ENCODE measurements around the gene SLC28A1. TPM values are rescaled to one million over a fixed set of nuclear protein-coding genes. Genes with fewer than 3 reads are reported as not detected.

The SLC28A1 gene
- total and polyA plus RNA-seq, 7 experiments from 2014 or later = not detected

GRCh38 chr15:84881520-84881830 is 3.0 kb upstream of the SLC28A1 start:
- Histone ChIP-seq H3K9me3 (ENCODE audit: control insufficient read depth in 2 of 3, low read length in 3 of 3) (no peaks in the 10 kb centered on the region), H3K4me1 (ENCODE audit: control insufficient read depth in 2 of 2, insufficient read depth in 2 of 2, low read length in 2 of 2) (no peaks in the 10 kb centered on the region), H3K36me3 (ENCODE audit: control insufficient read depth in 2 of 3, insufficient read depth in 3 of 3, low read length in 3 of 3) (no peaks in the 10 kb centered on the region), H3K27me3 (ENCODE audit: control insufficient read depth in 2 of 2, insufficient read depth in 2 of 2, low read length in 2 of 2) (no peaks in the 10 kb centered on the region), H3K4me3 (ENCODE audit: low read length) (no peak overlapping the region), H3K27ac (ENCODE audit: low read depth, low read length) (no peak overlapping the region)
- no peak for ATAC-seq
- H3K9me3 Mint-ChIP-seq = no peaks in the 10 kb centered on the region
- DNase-seq = no peak
- intact Hi-C loops (cut with micrococcal nuclease) = no loop called here
- POLR2A ChIA-PET = no interaction called here
- no peaks in the 10 kb centered on the region for H3K36me3 Mint-ChIP-seq
- no peak overlapping the region for H3K27ac Mint-ChIP-seq
- peaks cover 0 to 2% (median 0%) of the 10 kb centered on the region in 7 donors for H3K4me1 Mint-ChIP-seq
- CTCF ChIA-PET = interaction anchor here (1.0 to 1.3 kb wide), 3 partner anchors 227 to 294 kb away, joined by 4 to 5 read pairs (median 4); partner anchors contain the start of gene WDR73
- H3K4me3 Mint-ChIP-seq = no peak overlapping the region
- peaks cover 0 to 10% (median 0%) of the 10 kb centered on the region in 5 donors for H3K27me3 Mint-ChIP-seq

GRCh38 chr15:84883466-84883865 is 996 bp upstream of the SLC28A1 start:
- no peaks in the 10 kb centered on the region for H3K36me3 ChIP-seq (ENCODE audit: control insufficient read depth in 2 of 3, insufficient read depth in 3 of 3, low read length in 3 of 3)
- H3K9me3 ChIP-seq (ENCODE audit: control insufficient read depth in 2 of 3, low read length in 3 of 3) = no peaks in the 10 kb centered on the region
- Mint-ChIP-seq H3K36me3 (no peaks in the 10 kb centered on the region), H3K27ac (no peak overlapping the region), H3K4me3 (no peak overlapping the region), H3K9me3 (no peaks in the 10 kb centered on the region), H3K27me3 (peaks cover 0 to 10% (median 0%) of the 10 kb centered on the region in 5 donors), H3K4me1 (no peaks in the 10 kb centered on the region)
- ATAC-seq (no peak), DNase-seq (no peak)
- H3K4me3 ChIP-seq (ENCODE audit: low read length) = no peak overlapping the region
- ChIA-PET POLR2A (no interaction called here), CTCF (no interaction called here)
- no peaks in the 10 kb centered on the region for H3K4me1 ChIP-seq (ENCODE audit: control insufficient read depth in 2 of 2, insufficient read depth in 2 of 2, low read length in 2 of 2)
- no peak overlapping the region for H3K27ac ChIP-seq (ENCODE audit: low read depth, low read length)
- intact Hi-C loops (cut with micrococcal nuclease) = no loop called here
- no peaks in the 10 kb centered on the region for H3K27me3 ChIP-seq (ENCODE audit: control insufficient read depth in 2 of 2, insufficient read depth in 2 of 2, low read length in 2 of 2)

- H3K4me1 Mint-ChIP-seq = peaks cover 0 to 2% (median 0%) of the 10 kb centered on the region in 7 donors
- no peak overlapping the region for H3K4me3 Mint-ChIP-seq
- intact Hi-C loops (cut with micrococcal nuclease) = no loop called here
- no peaks in the 10 kb centered on the region for H3K9me3 Mint-ChIP-seq
- Histone ChIP-seq H3K36me3 (ENCODE audit: control insufficient read depth in 2 of 3, insufficient read depth in 3 of 3, low read length in 3 of 3) (no peaks in the 10 kb centered on the region), H3K27ac (ENCODE audit: low read depth, low read length) (no peak overlapping the region), H3K4me3 (ENCODE audit: low read length) (no peak overlapping the region), H3K4me1 (ENCODE audit: control insufficient read depth in 2 of 2, insufficient read depth in 2 of 2, low read length in 2 of 2) (no peaks in the 10 kb centered on the region), H3K9me3 (ENCODE audit: control insufficient read depth in 2 of 3, low read length in 3 of 3) (no peaks in the 10 kb centered on the region), H3K27me3 (ENCODE audit: control insufficient read depth in 2 of 2, insufficient read depth in 2 of 2, low read length in 2 of 2) (no peaks in the 10 kb centered on the region)
- ChIA-PET POLR2A (no interaction called here), CTCF (no interaction called here)
- H3K27ac Mint-ChIP-seq = no peak overlapping the region
- no peak for DNase-seq
- no peak for ATAC-seq
- no peaks in the 10 kb centered on the region for H3K36me3 Mint-ChIP-seq
- peaks cover 0 to 4% (median 0%) of the 10 kb centered on the region in 5 donors for H3K27me3 Mint-ChIP-seq
These were observed 1.3 kb downstream of the SLC28A1 start for GRCh38 chr15:84885801-84886200.

- DNase-seq = no peak
- H3K36me3 Mint-ChIP-seq = no peaks in the 10 kb centered on the region
- Histone ChIP-seq H3K36me3 (ENCODE audit: control insufficient read depth in 2 of 3, insufficient read depth in 3 of 3, low read length in 3 of 3) (no peaks in the 10 kb centered on the region), H3K4me3 (ENCODE audit: low read length) (no peak overlapping the region), H3K4me1 (ENCODE audit: control insufficient read depth in 2 of 2, insufficient read depth in 2 of 2, low read length in 2 of 2) (no peaks in the 10 kb centered on the region), H3K27ac (ENCODE audit: low read depth, low read length) (no peak overlapping the region), H3K27me3 (ENCODE audit: control insufficient read depth in 2 of 2, insufficient read depth in 2 of 2, low read length in 2 of 2) (no peaks in the 10 kb centered on the region), H3K9me3 (ENCODE audit: control insufficient read depth in 2 of 3, low read length in 3 of 3) (no peaks in the 10 kb centered on the region)
- no peak for ATAC-seq
- H3K27ac Mint-ChIP-seq = no peak overlapping the region
- CTCF ChIA-PET = no interaction called here
- peaks cover 0 to 2% (median 0%) of the 10 kb centered on the region in 7 donors for H3K4me1 Mint-ChIP-seq
- peaks cover 0 to 6% (median 2%) of the 10 kb centered on the region in 5 donors for H3K27me3 Mint-ChIP-seq
- POLR2A ChIA-PET = no interaction called here
- H3K9me3 Mint-ChIP-seq = no peaks in the 10 kb centered on the region
- no peak overlapping the region for H3K4me3 Mint-ChIP-seq
- intact Hi-C loops (cut with micrococcal nuclease) = no loop called here
These were observed 1.9 kb downstream of the SLC28A1 start for GRCh38 chr15:84886211-84886983.

DNA sequence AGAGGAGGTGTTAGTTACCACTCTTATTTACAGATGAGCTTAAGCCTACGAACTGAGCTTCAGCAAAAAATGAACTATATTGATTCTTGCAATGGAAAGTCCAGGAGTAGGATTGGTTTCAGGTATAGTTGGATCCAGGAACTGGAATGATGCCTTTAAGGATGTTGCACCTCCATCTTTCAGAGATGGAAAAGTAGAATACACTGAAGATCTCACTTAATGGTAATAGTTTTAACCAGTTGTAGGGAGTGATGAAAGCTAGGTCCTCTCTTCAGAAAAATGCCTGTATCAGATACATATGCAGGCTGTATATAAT is 2.5 kb downstream of the SLC28A1 start:
- no peak for DNase-seq
- Histone ChIP-seq H3K36me3 (ENCODE audit: control insufficient read depth in 2 of 3, insufficient read depth in 3 of 3, low read length in 3 of 3) (no peaks in the 10 kb centered on the region), H3K27me3 (ENCODE audit: control insufficient read depth in 2 of 2, insufficient read depth in 2 of 2, low read length in 2 of 2) (no peaks in the 10 kb centered on the region), H3K4me3 (ENCODE audit: low read length) (no peak overlapping the region), H3K4me1 (ENCODE audit: control insufficient read depth in 2 of 2, insufficient read depth in 2 of 2, low read length in 2 of 2) (no peaks in the 10 kb centered on the region), H3K27ac (ENCODE audit: low read depth, low read length) (no peak overlapping the region), H3K9me3 (ENCODE audit: control insufficient read depth in 2 of 3, low read length in 3 of 3) (no peaks in the 10 kb centered on the region)
- Mint-ChIP-seq H3K4me1 (peaks cover 0 to 2% (median 0%) of the 10 kb centered on the region in 7 donors), H3K27ac (no peak overlapping the region), H3K36me3 (no peaks in the 10 kb centered on the region), H3K9me3 (no peaks in the 10 kb centered on the region), H3K4me3 (no peak overlapping the region), H3K27me3 (peaks cover 0 to 10% (median 2%) of the 10 kb centered on the region in 5 donors)
- ChIA-PET CTCF (interaction anchor here (0.6 kb wide), 1 partner anchor 11 kb away, joined by 4 read pairs; no protein-coding TSS in a partner anchor), POLR2A (no interaction called here)
- intact Hi-C loops (cut with micrococcal nuclease) = no loop called here
- ATAC-seq = no peak

- ChIA-PET CTCF (no interaction called here), POLR2A (no interaction called here)
- Histone ChIP-seq H3K27ac (ENCODE audit: low read depth, low read length) (no peak overlapping the region), H3K9me3 (ENCODE audit: control insufficient read depth in 2 of 3, low read length in 3 of 3) (no peaks in the 10 kb centered on the region), H3K4me1 (ENCODE audit: control insufficient read depth in 2 of 2, insufficient read depth in 2 of 2, low read length in 2 of 2) (no peaks in the 10 kb centered on the region), H3K36me3 (ENCODE audit: control insufficient read depth in 2 of 3, insufficient read depth in 3 of 3, low read length in 3 of 3) (no peaks in the 10 kb centered on the region), H3K27me3 (ENCODE audit: control insufficient read depth in 2 of 2, insufficient read depth in 2 of 2, low read length in 2 of 2) (no peaks in the 10 kb centered on the region), H3K4me3 (ENCODE audit: low read length) (no peak overlapping the region)
- Mint-ChIP-seq H3K27ac (no peak overlapping the region), H3K9me3 (no peaks in the 10 kb centered on the region), H3K36me3 (no peaks in the 10 kb centered on the region), H3K27me3 (peaks cover 0 to 10% (median 0%) of the 10 kb centered on the region in 5 donors), H3K4me3 (no peak overlapping the region), H3K4me1 (peaks cover 0 to 2% (median 0%) of the 10 kb centered on the region in 7 donors)
- DNase-seq (no peak), ATAC-seq (no peak)
- intact Hi-C loops (cut with micrococcal nuclease) = no loop called here
These were observed 3.5 kb downstream of the SLC28A1 start for GRCh38 chr15:84887938-84888337.

DNA sequence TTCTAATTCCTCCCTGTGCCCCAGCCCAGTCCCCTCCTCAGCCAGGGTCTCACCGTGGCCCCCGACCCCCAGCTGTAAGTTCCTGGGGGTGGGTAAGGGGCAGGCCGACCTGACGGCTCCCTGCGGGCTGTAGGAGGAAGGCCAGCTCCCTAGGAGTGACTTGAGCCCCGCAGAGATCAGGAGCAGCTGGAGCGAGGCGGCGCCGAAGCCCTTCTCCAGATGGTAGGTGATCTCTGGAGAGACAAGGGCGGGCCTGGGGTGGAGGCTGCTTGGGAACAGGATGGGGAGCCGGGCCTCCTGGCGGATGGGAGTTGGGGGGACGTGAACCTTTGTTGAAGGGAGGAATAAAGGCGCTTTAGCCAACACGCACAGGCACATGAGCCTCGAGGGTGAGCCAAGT is 4.2 kb downstream of the SLC28A1 start:
- no peak for ATAC-seq
- Mint-ChIP-seq H3K27me3 (peaks cover 0 to 10% (median 3%) of the 10 kb centered on the region in 5 donors), H3K9me3 (no peaks in the 10 kb centered on the region)

More for the DNA sequence above, 4.2 kb downstream of the SLC28A1 start:
- ChIA-PET POLR2A (no interaction called here), CTCF (no interaction called here)
- H3K4me3 ChIP-seq (ENCODE audit: low read length) = no peak overlapping the region
- H3K4me1 ChIP-seq (ENCODE audit: control insufficient read depth in 2 of 2, insufficient read depth in 2 of 2, low read length in 2 of 2) = no peaks in the 10 kb centered on the region
- no peaks in the 10 kb centered on the region for H3K36me3 ChIP-seq (ENCODE audit: control insufficient read depth in 2 of 3, insufficient read depth in 3 of 3, low read length in 3 of 3)
- Mint-ChIP-seq H3K27ac (no peak overlapping the region), H3K4me3 (no peak overlapping the region), H3K36me3 (no peaks in the 10 kb centered on the region), H3K4me1 (peaks cover 0 to 2% (median 0%) of the 10 kb centered on the region in 7 donors)
- intact Hi-C loops (cut with micrococcal nuclease) = no loop called here
- no peaks in the 10 kb centered on the region for H3K27me3 ChIP-seq (ENCODE audit: control insufficient read depth in 2 of 2, insufficient read depth in 2 of 2, low read length in 2 of 2)
- no peak overlapping the region for H3K27ac ChIP-seq (ENCODE audit: low read depth, low read length)
- DNase-seq = no peak
- H3K9me3 ChIP-seq (ENCODE audit: control insufficient read depth in 2 of 3, low read length in 3 of 3) = no peaks in the 10 kb centered on the region

Data from naive thymus-derived CD4-positive, alpha-beta T cell (primary cell).